CD14-positive monocyte (primary cell): ENCODE measurements around the gene FLOT2. TPM values are rescaled to one million over a fixed set of nuclear protein-coding genes. Genes with fewer than 3 reads are reported as not detected.

Source experiments
- DNase-seq, 3 donors: peaks; one replicate each; pipeline ENCODE4 v3.0.0-alpha.2; 2011 to 2022
- H2AFZ ChIP-seq: 2 replicates; pipeline ENCODE4 v1.6.0; 2012; ENCODE audit warnings: mild to moderate bottlenecking, low read depth, low read length, inconsistent platforms; ENCODE audit not compliant: insufficient read depth, poor library complexity, severe bottlenecking
- H3K27ac ChIP-seq, 2 donors: 1 replicate in 1 of 2; 2 replicates in 1 of 2; pipeline ENCODE4 v1.5.1; 2012 to 2013; ENCODE audit warnings: low read length in 2 of 2, control low read depth in 1 of 2, inconsistent platforms in 1 of 2, low read depth in 1 of 2, mild to moderate bottlenecking in 1 of 2
- H3K27me3 ChIP-seq, 2 donors: one replicate each; pipeline versions ENCODE4 v1.6.0 to v1.6.1; 2011 to 2013; ENCODE audit warnings: low read length in 2 of 2; ENCODE audit not compliant: control insufficient read depth in 2 of 2, insufficient read depth in 2 of 2
- H3K36me3 ChIP-seq, 2 donors: replicated peaks in 1 of 2; 1 replicate in 1 of 2; 2 replicates in 1 of 2; pipeline versions ENCODE4 v1.5.1 to v1.6.1; 2012 to 2013; ENCODE audit warnings: low read length in 2 of 2, control low read depth in 1 of 2, inconsistent platforms in 1 of 2, mild to moderate bottlenecking in 1 of 2; ENCODE audit not compliant: insufficient read depth in 2 of 2, control insufficient read depth in 1 of 2
- H3K4me1 ChIP-seq, 2 donors: 1 replicate in 1 of 2; 2 replicates in 1 of 2; pipeline versions ENCODE4 v1.5.1 to v1.6.1; 2012 to 2013; ENCODE audit warnings: low read length in 2 of 2, control low read depth in 1 of 2, inconsistent platforms in 1 of 2, mild to moderate bottlenecking in 1 of 2, moderate library complexity in 1 of 2; ENCODE audit not compliant: insufficient read depth in 2 of 2, control insufficient read depth in 1 of 2
- H3K4me2 ChIP-seq: replicated peaks from 2 replicates; pipeline ENCODE3; 2012; ENCODE audit warnings: low read length, moderate library complexity, mild to moderate bottlenecking; ENCODE audit not compliant: poor library complexity, severe bottlenecking; ENCODE audit errors: extremely low read depth
- H3K4me3 ChIP-seq, 3 experiments: fragments of 200-600 bp in 1 of 3; sonication (generic) in 1 of 3; replicated peaks in 1 of 3; 1 replicate in 2 of 3; 2 replicates in 1 of 3; pipeline ENCODE4 v1.5.1; 2011 to 2013; ENCODE audit warnings: low read length in 3 of 3, mild to moderate bottlenecking in 3 of 3, control low read depth in 2 of 3, low read depth in 2 of 3, inconsistent platforms in 1 of 3, moderate library complexity in 1 of 3
- H3K79me2 ChIP-seq: 2 replicates; pipeline ENCODE4 v1.6.0; 2012; ENCODE audit warnings: mild to moderate bottlenecking, control low read depth, inconsistent platforms, low read length, moderate library complexity; ENCODE audit not compliant: insufficient read depth
- H3K9ac ChIP-seq: 2 replicates; pipeline ENCODE4 v1.6.0; 2017; ENCODE audit warnings: low read length, mild to moderate bottlenecking; ENCODE audit not compliant: insufficient read depth, poor library complexity, severe bottlenecking
- H3K9me3 ChIP-seq, 2 donors: replicated peaks in 1 of 2; 1 replicate in 1 of 2; 2 replicates in 1 of 2; pipeline versions ENCODE4 v1.5.1 to v1.6.1; 2012 to 2013; ENCODE audit warnings: low read length in 2 of 2, control low read depth in 1 of 2; ENCODE audit not compliant: control insufficient read depth in 1 of 2, insufficient read depth in 1 of 2
- H4K20me1 ChIP-seq: 2 replicates; pipeline ENCODE4 v1.6.0; 2012; ENCODE audit warnings: mild to moderate bottlenecking, low read length, control low read depth, moderate library complexity; ENCODE audit not compliant: insufficient read depth
- H3K27ac Mint-ChIP-seq, 7 donors: one replicate each; pipeline ENCODE4 v1.8.0; 2020; ENCODE audit warnings: mild to moderate bottlenecking in 7 of 7, mixed read lengths in 7 of 7, moderate library complexity in 6 of 7, inconsistent platforms in 2 of 7
- H3K27me3 Mint-ChIP-seq, 3 donors: one replicate each; pipeline ENCODE4 v1.8.0; 2021 to 2022; ENCODE audit warnings: low read depth in 3 of 3, mild to moderate bottlenecking in 3 of 3, mixed read lengths in 3 of 3, moderate library complexity in 3 of 3, inconsistent platforms in 1 of 3
- H3K36me3 Mint-ChIP-seq, 2 donors: one replicate each; pipeline ENCODE4 v1.8.0; 2020; ENCODE audit warnings: mixed read lengths in 2 of 2, inconsistent platforms in 1 of 2, mild to moderate bottlenecking in 1 of 2
- H3K4me1 Mint-ChIP-seq: one replicate; pipeline ENCODE4 v1.8.0; 2020; ENCODE audit warnings: mild to moderate bottlenecking, mixed read lengths
- H3K4me3 Mint-ChIP-seq, 2 donors: one replicate each; pipeline ENCODE4 v1.8.0; 2020; ENCODE audit warnings: mild to moderate bottlenecking in 2 of 2, mixed read lengths in 2 of 2, moderate library complexity in 1 of 2
- H3K9me3 Mint-ChIP-seq, 7 donors: one replicate each; pipeline ENCODE4 v1.8.0; 2020 to 2022; ENCODE audit warnings: mixed read lengths in 7 of 7, mild to moderate bottlenecking in 6 of 7, moderate library complexity in 6 of 7, inconsistent platforms in 2 of 7
- WGBS: methylation state at CpG from one replicate; pipeline ENCODE4 v1.1.5; 2013; ENCODE audit warnings: missing lambda C conversion rate; ENCODE audit not compliant: insufficient coverage; 5-methylcytosine and 5-hydroxymethylcytosine counted together
- intact Hi-C, 2 donors: fragments of 100-400 bp; cut with micrococcal nuclease; formaldehyde crosslinking; loops; one replicate each; pipeline versions ENCODE4 v1.15.0 to v1.15.1; 2023
- polyA plus RNA-seq, 3 donors: library from polyadenylated mRNA; depleted of rRNA in 1 of 3; unstranded in 2 of 3; stranded (reverse) in 1 of 3; fragments of 300-500 nt in 2 of 3; fragments of >200 nt in 1 of 3; fragmentation: Illumina TruSeq in 2 of 3; gene quantifications; 1 replicate in 2 of 3; 2 replicates in 1 of 3; pipeline ENCODE4 v1.2.3, GENCODE V29; 2012 to 2021
- TF ChIP-seq, protein P1 (sequence below): fragments of 200-600 bp; IDR thresholded peaks from one replicate; pipeline ENCODE4 v1.8.0; 2022; ENCODE audit warnings: antibody characterized with exemption, mild to moderate bottlenecking

The FLOT2 gene
- polyA plus RNA-seq, 3 donors, result 138 to 271 (median 244) TPM

GRCh38 chr17:28873839-28874238 lies 23.7 kb downstream of the FLOT2 start:
- H3K27ac Mint-ChIP-seq, result no peak overlapping the region

DNA sequence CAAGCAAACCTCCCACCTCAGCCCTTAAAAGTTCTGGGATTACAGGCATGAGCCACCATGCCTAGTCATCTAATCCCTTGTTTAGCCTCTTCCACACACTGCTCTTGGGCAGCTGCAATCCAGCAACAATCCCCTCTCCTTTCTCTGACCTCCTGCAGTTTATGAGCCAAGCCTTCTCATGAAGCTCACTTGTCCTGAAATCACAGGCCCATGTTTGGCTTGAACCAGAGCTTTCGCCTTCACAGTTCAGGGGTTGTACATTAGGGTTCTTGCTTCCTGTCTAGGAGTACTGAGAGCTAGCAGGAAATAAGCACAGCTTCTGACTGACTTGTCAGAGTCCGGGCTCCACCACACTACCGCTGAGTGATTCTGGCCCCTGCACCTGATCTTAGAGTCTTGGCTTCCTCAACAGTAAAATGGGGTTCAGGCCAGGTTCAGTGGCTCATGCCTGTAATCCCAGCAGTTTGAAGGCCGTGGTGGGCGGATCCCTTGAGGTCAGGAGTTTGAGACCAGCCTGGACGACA lies 26.4 kb downstream of the FLOT2 start:
- H3K9me3 ChIP-seq, result no peaks in the 10 kb centered on the region
- no peak for DNase-seq
- intact Hi-C loops, result no loop called here
- no peak overlapping the region for H2AFZ ChIP-seq
- H3K9me3 Mint-ChIP-seq, result no peaks in the 10 kb centered on the region
- no peak overlapping the region for H3K4me3 ChIP-seq
- no peaks in the 10 kb centered on the region for H3K79me2 ChIP-seq
- no peaks in the 10 kb centered on the region for H3K36me3 ChIP-seq
- TF ChIP-seq, protein P1, sequence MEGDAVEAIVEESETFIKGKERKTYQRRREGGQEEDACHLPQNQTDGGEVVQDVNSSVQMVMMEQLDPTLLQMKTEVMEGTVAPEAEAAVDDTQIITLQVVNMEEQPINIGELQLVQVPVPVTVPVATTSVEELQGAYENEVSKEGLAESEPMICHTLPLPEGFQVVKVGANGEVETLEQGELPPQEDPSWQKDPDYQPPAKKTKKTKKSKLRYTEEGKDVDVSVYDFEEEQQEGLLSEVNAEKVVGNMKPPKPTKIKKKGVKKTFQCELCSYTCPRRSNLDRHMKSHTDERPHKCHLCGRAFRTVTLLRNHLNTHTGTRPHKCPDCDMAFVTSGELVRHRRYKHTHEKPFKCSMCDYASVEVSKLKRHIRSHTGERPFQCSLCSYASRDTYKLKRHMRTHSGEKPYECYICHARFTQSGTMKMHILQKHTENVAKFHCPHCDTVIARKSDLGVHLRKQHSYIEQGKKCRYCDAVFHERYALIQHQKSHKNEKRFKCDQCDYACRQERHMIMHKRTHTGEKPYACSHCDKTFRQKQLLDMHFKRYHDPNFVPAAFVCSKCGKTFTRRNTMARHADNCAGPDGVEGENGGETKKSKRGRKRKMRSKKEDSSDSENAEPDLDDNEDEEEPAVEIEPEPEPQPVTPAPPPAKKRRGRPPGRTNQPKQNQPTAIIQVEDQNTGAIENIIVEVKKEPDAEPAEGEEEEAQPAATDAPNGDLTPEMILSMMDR, result no peak
- WGBS, result 26% methylated on average over 3 of the region's 6 CpGs
- no peaks in the 10 kb centered on the region for H4K20me1 ChIP-seq
- H3K27me3 Mint-ChIP-seq, result peaks cover 0 to 5% (median 2%) of the 10 kb centered on the region in 3 donors
- no peak overlapping the region for H3K4me3 Mint-ChIP-seq
- no peak overlapping the region for H3K4me2 ChIP-seq
- no peak overlapping the region for H3K9ac ChIP-seq
- peaks cover 0 to 1% of the 10 kb centered on the region in 2 donors for H3K4me1 ChIP-seq
- peaks cover 4% of the 10 kb centered on the region for H3K4me1 Mint-ChIP-seq
- H3K27ac Mint-ChIP-seq, result peak overlapping the region in 1 of 7 donors; percentile 51
- no peaks in the 10 kb centered on the region for H3K36me3 Mint-ChIP-seq
- no peaks in the 10 kb centered on the region for H3K27me3 ChIP-seq
- no peak overlapping the region for H3K27ac ChIP-seq

More at GRCh38 chr17:28873839-28874238, 23.7 kb downstream of the FLOT2 start:
- Histone ChIP-seq H3K79me2 (no peaks in the 10 kb centered on the region), H3K9ac (no peak overlapping the region), H3K9me3 (no peaks in the 10 kb centered on the region), H3K27me3 (no peaks in the 10 kb centered on the region), H3K36me3 (peaks cover 2 to 11% of the 10 kb centered on the region in 2 donors), H3K27ac (no peak overlapping the region), H3K4me1 (no peaks in the 10 kb centered on the region), H4K20me1 (peaks cover 1% of the 10 kb centered on the region), H3K4me3 (no peak overlapping the region), H2AFZ (no peak overlapping the region), H3K4me2 (no peak overlapping the region)
- TF ChIP-seq, protein P1, result no peak
- Mint-ChIP-seq H3K9me3 (no peaks in the 10 kb centered on the region), H3K4me3 (no peak overlapping the region), H3K27me3 (peaks cover 0 to 5% (median 2%) of the 10 kb centered on the region in 3 donors), H3K4me1 (peaks cover 3% of the 10 kb centered on the region), H3K36me3 (peaks cover 7% of the 10 kb centered on the region in 2 donors)
- no peak for DNase-seq
- intact Hi-C loops, result no loop called here
- WGBS, result no CpG with 5 or more reads among the region's 7 CpGs
